Ishikawa (cell line): Measurements from ENCODE around the gene DNAH17.

Experiments
- CEBPB ChIP-seq: IDR thresholded peaks from 2 replicates; pipeline ENCODE4 v1.6.1; 2012
- CREB1 ChIP-seq: IDR thresholded peaks from 2 replicates; pipeline ENCODE4 v1.6.1; 2012; ENCODE audit warnings: low read depth
- EGR1 ChIP-seq: IDR thresholded peaks from 2 replicates; pipeline ENCODE4 v1.6.1; 2012
- EP300 ChIP-seq: IDR thresholded peaks from 2 replicates; pipeline ENCODE4 v1.6.1; 2012; ENCODE audit warnings: borderline replicate concordance
- FOXM1 ChIP-seq: IDR thresholded peaks from 2 replicates; pipeline ENCODE4 v1.6.1; 2012; ENCODE audit warnings: low read depth, borderline replicate concordance
- NFIC ChIP-seq: IDR thresholded peaks from 2 replicates; pipeline ENCODE4 v1.6.1; 2012
- RAD21 ChIP-seq: IDR thresholded peaks from 2 replicates; pipeline ENCODE4 v1.6.1; 2012; ENCODE audit warnings: low read depth
- TAF1 ChIP-seq: IDR thresholded peaks from 2 replicates; pipeline ENCODE4 v1.6.1; 2012; ENCODE audit warnings: low read depth, mild to moderate bottlenecking
- TCF12 ChIP-seq: IDR thresholded peaks from 2 replicates; pipeline ENCODE4 v1.6.1; 2012; ENCODE audit warnings: low read depth
- TEAD4 ChIP-seq: IDR thresholded peaks from 2 replicates; pipeline ENCODE4 v1.6.1; 2012
- YY1 ChIP-seq: IDR thresholded peaks from 2 replicates; pipeline ENCODE4 v1.6.1; 2012; ENCODE audit warnings: low read depth
- ZBTB7A ChIP-seq: IDR thresholded peaks from 2 replicates; pipeline ENCODE4 v1.6.1; 2012; ENCODE audit warnings: low read depth
- TF ChIP-seq, protein P1 (sequence below): IDR thresholded peaks from 2 replicates; pipeline ENCODE4 v1.6.1; 2012
- TF ChIP-seq, protein P2 (sequence below): IDR thresholded peaks from 2 replicates; pipeline ENCODE4 v1.6.1; 2012
- TF ChIP-seq, protein P3 (sequence below): IDR thresholded peaks from 2 replicates; pipeline ENCODE4 v1.6.1; 2012; ENCODE audit warnings: low read depth, mild to moderate bottlenecking

DNAH17 gene

DNA sequence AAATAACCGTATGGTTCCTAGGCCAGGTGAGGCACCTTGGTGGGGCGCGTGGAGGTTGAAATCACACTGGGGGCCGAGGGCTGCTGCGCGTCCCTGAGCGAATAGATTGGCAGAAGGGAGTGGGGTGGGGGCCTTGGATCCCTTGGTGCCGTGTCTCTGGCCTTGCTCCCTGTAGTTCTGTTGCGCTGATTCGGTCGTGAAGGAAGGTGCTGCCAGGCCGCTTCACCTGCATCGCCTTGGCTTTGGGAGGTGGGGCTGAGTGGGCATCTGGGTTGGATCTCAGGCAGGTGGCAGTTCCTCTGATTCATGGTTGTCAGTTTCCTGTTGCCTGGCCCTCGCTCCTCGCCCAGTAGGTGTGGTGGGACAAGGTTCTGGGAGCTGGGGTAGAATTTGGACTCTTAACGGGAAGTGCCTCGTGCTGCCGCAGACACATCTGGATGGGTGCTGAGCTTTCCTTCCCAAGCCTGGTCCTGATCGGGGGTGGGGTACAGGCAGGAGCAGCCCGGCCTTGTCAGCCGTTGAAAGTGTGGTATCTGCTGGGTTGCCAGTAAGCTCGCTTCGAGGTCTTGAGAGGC is 168.6 kb downstream of the DNAH17 start:
- TF ChIP-seq ZBTB7A (no peak), CREB1 (no peak), CEBPB (no peak), NFIC (no peak), EGR1 (no peak), RAD21 (no peak), TCF12 (no peak), FOXM1 (no peak), TAF1 (no peak), YY1 (no peak), TEAD4 (no peak)
- TF ChIP-seq, protein P1, sequence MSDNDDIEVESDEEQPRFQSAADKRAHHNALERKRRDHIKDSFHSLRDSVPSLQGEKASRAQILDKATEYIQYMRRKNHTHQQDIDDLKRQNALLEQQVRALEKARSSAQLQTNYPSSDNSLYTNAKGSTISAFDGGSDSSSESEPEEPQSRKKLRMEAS, result no peak
- TF ChIP-seq, protein P2, sequence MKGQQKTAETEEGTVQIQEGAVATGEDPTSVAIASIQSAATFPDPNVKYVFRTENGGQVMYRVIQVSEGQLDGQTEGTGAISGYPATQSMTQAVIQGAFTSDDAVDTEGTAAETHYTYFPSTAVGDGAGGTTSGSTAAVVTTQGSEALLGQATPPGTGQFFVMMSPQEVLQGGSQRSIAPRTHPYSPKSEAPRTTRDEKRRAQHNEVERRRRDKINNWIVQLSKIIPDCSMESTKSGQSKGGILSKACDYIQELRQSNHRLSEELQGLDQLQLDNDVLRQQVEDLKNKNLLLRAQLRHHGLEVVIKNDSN, result no peak
- TF ChIP-seq, protein P3, sequence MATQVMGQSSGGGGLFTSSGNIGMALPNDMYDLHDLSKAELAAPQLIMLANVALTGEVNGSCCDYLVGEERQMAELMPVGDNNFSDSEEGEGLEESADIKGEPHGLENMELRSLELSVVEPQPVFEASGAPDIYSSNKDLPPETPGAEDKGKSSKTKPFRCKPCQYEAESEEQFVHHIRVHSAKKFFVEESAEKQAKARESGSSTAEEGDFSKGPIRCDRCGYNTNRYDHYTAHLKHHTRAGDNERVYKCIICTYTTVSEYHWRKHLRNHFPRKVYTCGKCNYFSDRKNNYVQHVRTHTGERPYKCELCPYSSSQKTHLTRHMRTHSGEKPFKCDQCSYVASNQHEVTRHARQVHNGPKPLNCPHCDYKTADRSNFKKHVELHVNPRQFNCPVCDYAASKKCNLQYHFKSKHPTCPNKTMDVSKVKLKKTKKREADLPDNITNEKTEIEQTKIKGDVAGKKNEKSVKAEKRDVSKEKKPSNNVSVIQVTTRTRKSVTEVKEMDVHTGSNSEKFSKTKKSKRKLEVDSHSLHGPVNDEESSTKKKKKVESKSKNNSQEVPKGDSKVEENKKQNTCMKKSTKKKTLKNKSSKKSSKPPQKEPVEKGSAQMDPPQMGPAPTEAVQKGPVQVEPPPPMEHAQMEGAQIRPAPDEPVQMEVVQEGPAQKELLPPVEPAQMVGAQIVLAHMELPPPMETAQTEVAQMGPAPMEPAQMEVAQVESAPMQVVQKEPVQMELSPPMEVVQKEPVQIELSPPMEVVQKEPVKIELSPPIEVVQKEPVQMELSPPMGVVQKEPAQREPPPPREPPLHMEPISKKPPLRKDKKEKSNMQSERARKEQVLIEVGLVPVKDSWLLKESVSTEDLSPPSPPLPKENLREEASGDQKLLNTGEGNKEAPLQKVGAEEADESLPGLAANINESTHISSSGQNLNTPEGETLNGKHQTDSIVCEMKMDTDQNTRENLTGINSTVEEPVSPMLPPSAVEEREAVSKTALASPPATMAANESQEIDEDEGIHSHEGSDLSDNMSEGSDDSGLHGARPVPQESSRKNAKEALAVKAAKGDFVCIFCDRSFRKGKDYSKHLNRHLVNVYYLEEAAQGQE, result no peak

DNA sequence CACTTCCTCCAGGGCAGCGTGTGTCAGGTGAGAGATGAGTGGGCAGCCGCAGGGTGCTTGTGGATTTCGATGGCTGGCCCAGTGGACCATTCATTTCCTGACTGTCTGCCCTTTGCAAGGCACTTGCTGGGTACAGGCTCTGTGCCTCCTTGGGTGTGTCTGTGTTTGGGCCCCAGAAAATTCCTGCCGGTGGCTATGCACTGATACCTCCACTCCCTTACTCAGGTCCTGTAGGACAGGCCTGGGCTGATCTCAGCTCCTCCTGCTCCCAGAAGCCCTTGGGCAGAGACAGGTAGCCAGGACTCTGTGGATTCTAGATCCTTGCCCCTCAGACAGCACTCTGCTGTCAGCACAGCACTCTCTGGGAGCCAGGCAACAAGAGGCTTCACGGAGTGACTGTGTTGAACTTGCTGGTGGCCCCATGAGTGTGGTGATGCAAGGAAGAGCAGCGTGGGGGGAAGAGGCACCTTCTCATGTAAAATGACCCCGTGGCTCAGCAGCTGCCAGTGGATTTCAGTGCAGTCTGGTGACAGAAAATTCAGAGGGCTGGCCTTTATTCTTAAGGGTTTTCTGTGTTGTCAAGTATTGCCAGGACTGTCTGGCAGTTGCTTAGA is 169.7 kb downstream of the DNAH17 start:
- TF ChIP-seq, protein P1, result no peak
- TF ChIP-seq EGR1 (no peak), TCF12 (no peak), CEBPB (no peak), TAF1 (no peak), FOXM1 (no peak), EP300 (no peak), ZBTB7A (no peak), NFIC (no peak), CREB1 (no peak), YY1 (no peak), TEAD4 (no peak), RAD21 (no peak)
- TF ChIP-seq, protein P2, result no peak
- TF ChIP-seq, protein P3, result no peak

DNA sequence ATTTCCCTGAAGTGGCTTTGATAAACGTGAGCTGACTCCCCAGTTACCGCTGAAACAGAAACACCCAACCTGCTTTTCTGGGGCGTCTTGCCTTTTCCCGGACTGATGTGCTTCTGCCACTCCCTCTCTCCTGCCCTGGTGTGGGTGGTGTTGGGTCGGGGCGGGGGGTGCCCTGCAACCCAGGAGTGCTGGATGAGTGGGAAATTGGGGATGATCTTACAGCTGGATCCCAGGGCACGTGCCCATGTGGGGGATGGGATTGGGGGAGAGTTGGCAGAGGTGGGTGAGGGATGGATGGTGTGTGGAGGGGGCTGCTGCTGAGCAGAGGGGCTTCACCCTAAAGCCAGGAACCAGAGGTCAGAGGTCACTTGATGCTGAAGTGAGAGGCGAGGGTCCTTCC is 170.3 kb downstream of the DNAH17 start:
- TF ChIP-seq CREB1 (no peak), RAD21 (no peak), EGR1 (no peak), TAF1 (no peak), CEBPB (no peak), ZBTB7A (no peak), YY1 (no peak), NFIC (no peak), FOXM1 (no peak), TEAD4 (no peak), EP300 (no peak), TCF12 (no peak)
- TF ChIP-seq, protein P3, result no peak
- TF ChIP-seq, protein P1, result no peak
- TF ChIP-seq, protein P2, result no peak
